GM21367 (cell line): ENCODE measurements around the gene PRKACB.
"Not testable (repeated sequence)": the region's sequence is repeated elsewhere in the genome, so short reads cannot be mapped to it uniquely, and the experiment has no call there.

Source experiments
- ATAC-seq: cut with Tn5 transposase; IDR thresholded peaks from one replicate; pipeline ENCODE4 v1.9.1; 2021; ENCODE audit not compliant: unreplicated experiment

The PRKACB gene

GRCh38 chr1:84214115-84214956 is 70.3 kb downstream of the PRKACB start:
- no peak for ATAC-seq

GRCh38 chr1:84217239-84217638 is 73.2 kb downstream of the PRKACB start:
- ATAC-seq, result no peak

- ATAC-seq, result no peak
Measured at GRCh38 chr1:84223751-84224432, 79.8 kb downstream of the PRKACB start.

- ATAC-seq, result no peak
Measured at GRCh38 chr1:84224905-84225304, 80.8 kb downstream of the PRKACB start.

GRCh38 chr1:84225646-84226045 is 81.6 kb downstream of the PRKACB start:
- no peak for ATAC-seq

- not testable (repeated sequence) for ATAC-seq
Measured at GRCh38 chr1:84232676-84233075, 88.6 kb downstream of the PRKACB start.

GRCh38 chr1:84236256-84236655 is 92.2 kb downstream of the PRKACB start:
- ATAC-seq, result no peak

GRCh38 chr1:84242641-84243040 is 98.6 kb downstream of the PRKACB start:
- no peak for ATAC-seq

- ATAC-seq, result no peak
Measured at GRCh38 chr1:84245563-84245962, 101.5 kb downstream of the PRKACB start.

- ATAC-seq, result no peak
Measured at GRCh38 chr1:84246213-84246612, 102.1 kb downstream of the PRKACB start.

GRCh38 chr1:84247425-84248220 is 103.6 kb downstream of the PRKACB start:
- no peak for ATAC-seq

GRCh38 chr1:84250668-84251067 is 106.6 kb downstream of the PRKACB start:
- no peak for ATAC-seq

GRCh38 chr1:84253036-84253435 is 109.0 kb downstream of the PRKACB start:
- no peak for ATAC-seq

- ATAC-seq, result no peak
Measured at GRCh38 chr1:84253891-84254290, 109.8 kb downstream of the PRKACB start.

GRCh38 chr1:84254703-84255238 is 110.7 kb downstream of the PRKACB start:
- ATAC-seq, result no peak

GRCh38 chr1:84255582-84255981 is 111.5 kb downstream of the PRKACB start:
- ATAC-seq, result no peak

GRCh38 chr1:84257617-84258016 is 113.5 kb downstream of the PRKACB start:
- ATAC-seq, result no peak

GRCh38 chr1:84259376-84259775 is 115.3 kb downstream of the PRKACB start:
- ATAC-seq, result no peak

- ATAC-seq, result no peak
Measured at GRCh38 chr1:84259989-84260388, 115.9 kb downstream of the PRKACB start.

GRCh38 chr1:84260852-84261518 is 116.9 kb downstream of the PRKACB start:
- no peak for ATAC-seq

GRCh38 chr1:84264961-84265360 is 120.9 kb downstream of the PRKACB start:
- no peak for ATAC-seq
